Thoracic aorta (tissue), 2 donors: ENCODE results near the gene GTF2E1. TPM values are rescaled to one million over a fixed set of nuclear protein-coding genes. Genes with fewer than 3 reads are reported as not detected.

Source experiments
- ATAC-seq: fragments of 150-250 bp; one replicate; pipeline ENCODE4 v1.8.0; 2017; ENCODE audit warnings: low read depth; ENCODE audit not compliant: insufficient number of reproducible peaks, low FRiP score
- DNase-seq: peaks from one replicate; pipeline ENCODE4 v3.0.0-alpha.2; 2020; ENCODE audit warnings: low spot score
- H3K27ac ChIP-seq, 2 donors: fragments of 200-600 bp; sonication (generic); 1 replicate in 1 of 2; 2 replicates in 1 of 2; pipeline ENCODE4 v1.5.1; 2016; ENCODE audit warnings: mild to moderate bottlenecking in 2 of 2, moderate library complexity in 2 of 2
- H3K27me3 ChIP-seq: fragments of 200-600 bp; sonication (generic); replicated peaks from 2 replicates; pipeline ENCODE4 v1.6.0; 2016; ENCODE audit warnings: mild to moderate bottlenecking; ENCODE audit not compliant: insufficient read depth
- H3K36me3 ChIP-seq: fragments of 200-600 bp; sonication (generic); one replicate; pipeline ENCODE4 v1.5.1; 2016
- H3K4me1 ChIP-seq, 2 donors: fragments of 200-600 bp; sonication (generic); 1 replicate in 1 of 2; 2 replicates in 1 of 2; pipeline versions ENCODE4 v1.5.1 to v1.6.0; 2016; ENCODE audit warnings: low read depth in 2 of 2, mild to moderate bottlenecking in 1 of 2; ENCODE audit not compliant: control insufficient read depth in 1 of 2
- H3K4me3 ChIP-seq: fragments of 200-600 bp; sonication (generic); 2 replicates; pipeline ENCODE4 v1.5.1; 2016; ENCODE audit warnings: mild to moderate bottlenecking
- H3K9me3 ChIP-seq: fragments of 200-600 bp; sonication (generic); 2 replicates; pipeline ENCODE4 v1.5.1; 2016
- total RNA-seq, 2 donors: library from RNA; depleted of rRNA; stranded (reverse); fragments of >200 nt; gene quantifications; one replicate each; pipeline versions ENCODE4 v1.1.0 to v1.2.3, GENCODE V29; 2016
- TF ChIP-seq, protein P1 (sequence below): fragments of 200-600 bp; sonication (generic); IDR thresholded peaks from one replicate; pipeline ENCODE4 v1.5.1; 2019; ENCODE audit warnings: antibody characterized with exemption

GTF2E1 gene
- total RNA-seq, 2 donors from 2014 or later: 6.6 to 6.8 TPM

DNA sequence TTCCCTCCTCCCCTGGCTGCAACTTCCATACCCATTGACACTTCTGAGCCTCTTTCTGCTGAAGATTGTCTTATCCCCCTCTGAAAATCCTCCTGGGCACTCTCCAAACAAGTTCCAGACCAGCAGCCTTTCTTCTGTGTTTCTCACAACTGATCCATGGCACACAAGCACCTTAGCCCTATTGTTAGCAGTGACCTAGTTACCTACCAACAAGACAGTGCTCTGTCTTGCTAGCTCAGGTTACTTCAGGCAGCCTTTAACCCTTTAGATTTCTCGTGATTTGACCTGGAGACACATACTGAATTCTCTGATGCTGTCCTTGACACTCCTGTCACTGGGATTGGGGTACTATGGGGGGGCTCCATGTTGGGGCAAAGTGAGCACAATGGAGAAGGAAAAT lies 82.1 kb downstream of the GTF2E1 start:
- Histone ChIP-seq H3K9me3 (no peaks in the 10 kb centered on the region), H3K36me3 (no peaks in the 10 kb centered on the region), H3K4me3 (no peak overlapping the region), H3K27me3 (no peaks in the 10 kb centered on the region), H3K27ac (no peak overlapping the region), H3K4me1 (no peaks in the 10 kb centered on the region)
- no peak for DNase-seq
- ATAC-seq: no peak
- TF ChIP-seq, protein P1, sequence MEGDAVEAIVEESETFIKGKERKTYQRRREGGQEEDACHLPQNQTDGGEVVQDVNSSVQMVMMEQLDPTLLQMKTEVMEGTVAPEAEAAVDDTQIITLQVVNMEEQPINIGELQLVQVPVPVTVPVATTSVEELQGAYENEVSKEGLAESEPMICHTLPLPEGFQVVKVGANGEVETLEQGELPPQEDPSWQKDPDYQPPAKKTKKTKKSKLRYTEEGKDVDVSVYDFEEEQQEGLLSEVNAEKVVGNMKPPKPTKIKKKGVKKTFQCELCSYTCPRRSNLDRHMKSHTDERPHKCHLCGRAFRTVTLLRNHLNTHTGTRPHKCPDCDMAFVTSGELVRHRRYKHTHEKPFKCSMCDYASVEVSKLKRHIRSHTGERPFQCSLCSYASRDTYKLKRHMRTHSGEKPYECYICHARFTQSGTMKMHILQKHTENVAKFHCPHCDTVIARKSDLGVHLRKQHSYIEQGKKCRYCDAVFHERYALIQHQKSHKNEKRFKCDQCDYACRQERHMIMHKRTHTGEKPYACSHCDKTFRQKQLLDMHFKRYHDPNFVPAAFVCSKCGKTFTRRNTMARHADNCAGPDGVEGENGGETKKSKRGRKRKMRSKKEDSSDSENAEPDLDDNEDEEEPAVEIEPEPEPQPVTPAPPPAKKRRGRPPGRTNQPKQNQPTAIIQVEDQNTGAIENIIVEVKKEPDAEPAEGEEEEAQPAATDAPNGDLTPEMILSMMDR: no peak

DNA sequence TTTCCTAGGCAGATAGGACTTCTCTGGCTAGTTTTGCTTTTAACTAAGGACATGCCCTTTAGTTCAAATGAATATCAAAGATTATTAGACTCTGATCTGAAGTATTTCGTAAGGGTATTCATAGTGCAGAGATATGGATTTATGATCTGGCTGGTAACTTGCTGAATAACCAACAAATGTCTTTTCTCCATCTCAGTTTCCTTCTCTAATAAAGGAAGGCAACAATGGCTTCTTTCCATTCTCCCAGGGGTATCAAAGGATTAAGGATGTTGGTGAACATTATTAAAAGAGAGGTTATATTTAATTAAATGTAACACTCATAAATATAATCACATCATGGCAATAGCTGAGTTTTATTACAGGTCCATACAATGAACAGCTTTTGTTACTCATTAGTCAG lies 86.3 kb downstream of the GTF2E1 start:
- no peak for DNase-seq
- H3K27me3 ChIP-seq: no peaks in the 10 kb centered on the region
- no peaks in the 10 kb centered on the region for H3K4me1 ChIP-seq
- H3K36me3 ChIP-seq: no peaks in the 10 kb centered on the region
- no peaks in the 10 kb centered on the region for H3K9me3 ChIP-seq
- H3K4me3 ChIP-seq: no peak overlapping the region
- TF ChIP-seq, protein P1: no peak
- H3K27ac ChIP-seq: no peak overlapping the region
- no peak for ATAC-seq

DNA sequence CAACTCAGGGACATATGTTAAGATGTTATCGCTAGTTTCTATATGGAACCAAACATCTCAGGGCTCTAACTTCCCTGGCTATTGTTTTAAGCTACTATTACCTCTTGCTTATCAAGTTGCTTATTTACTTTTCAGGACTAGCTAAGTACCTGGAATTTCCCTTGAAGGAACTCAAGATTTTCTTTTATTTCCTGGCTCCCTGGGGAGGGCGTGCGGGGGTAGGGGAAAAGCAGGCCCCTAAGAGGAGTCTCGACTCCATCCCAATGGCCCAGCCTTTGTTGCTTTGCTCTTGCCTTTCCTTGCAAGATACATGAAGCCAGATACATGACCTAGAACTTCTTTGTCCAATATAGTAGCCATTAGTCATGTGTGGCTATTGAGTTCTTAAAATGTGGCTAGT lies 88.5 kb downstream of the GTF2E1 start:
- no peak for ATAC-seq
- no peak overlapping the region for H3K4me3 ChIP-seq
- no peak overlapping the region for H3K27ac ChIP-seq
- no peaks in the 10 kb centered on the region for H3K27me3 ChIP-seq
- no peak for DNase-seq
- TF ChIP-seq, protein P1: no peak
- H3K4me1 ChIP-seq: no peaks in the 10 kb centered on the region
- no peaks in the 10 kb centered on the region for H3K9me3 ChIP-seq
- H3K36me3 ChIP-seq: no peaks in the 10 kb centered on the region

Other genes with a start within 250 kb of the GTF2E1 start
- 10 to 100 TPM; 23.5 to 62.3 TPM for gene NDUFB4, start 146.4 kb upstream of the GTF2E1 start, total RNA-seq
- under 1 TPM in 1 of 2 donors, not detected in 1; 0.14 TPM for gene HGD, start 60.5 kb upstream of the GTF2E1 start, total RNA-seq
- 10 to 100 TPM; 29.7 to 32.0 TPM for gene RABL3, start 228 bp upstream of the GTF2E1 start, total RNA-seq
- under 1 TPM in 1 of 2 donors, not detected in 1; 0.07 TPM for gene STXBP5L, start 165.5 kb downstream of the GTF2E1 start, total RNA-seq